ENCODE measurements around the gene HS6ST2. TPM values are rescaled to one million over a fixed set of nuclear protein-coding genes. Genes with fewer than 3 reads are reported as not detected.
"Not testable (repeated sequence)": the region's sequence is repeated elsewhere in the genome, so short reads cannot be mapped to it uniquely, and the experiment has no call there.

HS6ST2 gene
- total and polyA plus RNA-seq, 2 experiments from 2014 or later: not detected

GRCh38 chrX:132909643-132910042 lies 48.8 kb downstream of the HS6ST2 start:
- H3K27ac ChIP-seq: no peak overlapping the region
- H3F3A ChIP-seq (ENCODE audit: insufficient read depth): no peaks in the 10 kb centered on the region
- H2AFZ ChIP-seq: no peak overlapping the region
- H3K9ac ChIP-seq: no peak overlapping the region
- H3K4me1 ChIP-seq (ENCODE audit: insufficient read depth): no peaks in the 10 kb centered on the region
- no peak for TF ChIP-seq EZH2 (IDR thresholded peaks at IDR 0.05; ENCODE audit: insufficient read depth, poor library complexity, severe bottlenecking)
- TF ChIP-seq EZH2phosphoT487 (IDR thresholded peaks at IDR 0.05; ENCODE audit: insufficient read depth, low read depth): no peak
- no peaks in the 10 kb centered on the region for H4K20me1 ChIP-seq (ENCODE audit: insufficient read depth)
- no peak overlapping the region for H3K4me3 ChIP-seq
- WGBS, 2 experiments (ENCODE audit: low coverage in 1 of 2, low lambda C conversion rate in 2 of 2, missing lambda C conversion rate in 2 of 2): 25 to 41% methylated on average over 4 of the region's 4 CpGs
- H3K36me3 ChIP-seq (ENCODE audit: low read depth): no peaks in the 10 kb centered on the region
- DNase-seq: peak; percentile 34
- no peaks in the 10 kb centered on the region for H3K79me2 ChIP-seq (ENCODE audit: insufficient read depth)
- no peak overlapping the region for H3K4me2 ChIP-seq (ENCODE audit: unreplicated experiment)
- no peaks in the 10 kb centered on the region for H3K9me2 ChIP-seq (ENCODE audit: insufficient read depth)
- H3K27me3 ChIP-seq (replicated peaks; ENCODE audit: insufficient read depth): no peaks in the 10 kb centered on the region
- no peaks in the 10 kb centered on the region for H3K9me3 ChIP-seq (ENCODE audit: low read depth)
- in situ Hi-C loops (cut with MboI): no loop called here

GRCh38 chrX:132908891-132909290 lies 49.5 kb downstream of the HS6ST2 start:
- no peaks in the 10 kb centered on the region for H4K20me1 ChIP-seq (ENCODE audit: insufficient read depth)
- H3K27ac ChIP-seq: no peak overlapping the region
- H3K9me2 ChIP-seq (ENCODE audit: insufficient read depth): no peaks in the 10 kb centered on the region
- no peak overlapping the region for H2AFZ ChIP-seq
- H3K4me1 ChIP-seq (ENCODE audit: insufficient read depth): no peaks in the 10 kb centered on the region
- in situ Hi-C loops (cut with MboI): no loop called here
- no peak overlapping the region for H3K4me2 ChIP-seq (ENCODE audit: unreplicated experiment)
- no peaks in the 10 kb centered on the region for H3K79me2 ChIP-seq (ENCODE audit: insufficient read depth)
- no peak for TF ChIP-seq EZH2 (IDR thresholded peaks at IDR 0.05; ENCODE audit: insufficient read depth, poor library complexity, severe bottlenecking)
- no peaks in the 10 kb centered on the region for H3F3A ChIP-seq (ENCODE audit: insufficient read depth)
- H3K36me3 ChIP-seq (ENCODE audit: low read depth): no peaks in the 10 kb centered on the region
- H3K27me3 ChIP-seq (replicated peaks; ENCODE audit: insufficient read depth): no peaks in the 10 kb centered on the region
- no peak overlapping the region for H3K4me3 ChIP-seq
- no peaks in the 10 kb centered on the region for H3K9me3 ChIP-seq (ENCODE audit: low read depth)
- no peak for DNase-seq
- H3K9ac ChIP-seq: no peak overlapping the region

DNA sequence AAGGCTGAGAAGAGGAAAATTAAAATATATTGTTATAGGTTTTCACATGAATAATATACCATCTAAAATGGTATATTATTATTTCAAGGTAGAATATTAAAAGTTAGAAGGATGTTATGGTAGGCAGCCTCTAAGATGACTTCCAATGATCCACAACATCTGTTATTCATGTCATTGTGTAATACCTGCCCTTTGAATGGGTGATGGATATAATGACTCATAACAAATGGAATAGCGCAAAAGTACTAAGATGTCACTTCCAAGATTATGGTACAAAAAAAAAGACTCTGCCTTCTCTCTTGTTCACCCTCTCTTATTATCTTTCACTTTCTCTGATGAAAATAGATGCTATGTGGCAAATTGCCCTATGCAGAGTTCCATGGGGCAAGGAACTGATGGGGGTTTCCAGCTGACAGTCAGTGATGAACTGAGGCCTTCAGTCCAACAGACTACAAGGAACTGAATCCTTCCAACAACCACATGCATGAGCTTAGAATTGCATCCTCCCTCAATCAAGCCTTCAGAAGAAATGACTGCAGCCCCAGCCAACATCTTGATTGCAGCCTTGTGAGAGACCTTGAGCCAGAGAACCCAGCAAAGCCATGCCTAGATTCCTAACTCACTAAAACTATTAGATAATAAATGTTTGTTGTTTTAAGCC lies 57.7 kb downstream of the HS6ST2 start:
- H3K27me3 ChIP-seq (replicated peaks; ENCODE audit: insufficient read depth): no peaks in the 10 kb centered on the region
- H3K9ac ChIP-seq: no peak overlapping the region
- no peak overlapping the region for H3K4me3 ChIP-seq
- H4K20me1 ChIP-seq (ENCODE audit: insufficient read depth): no peaks in the 10 kb centered on the region
- no peaks in the 10 kb centered on the region for H3K4me1 ChIP-seq (ENCODE audit: insufficient read depth)
- no peak overlapping the region for H3K4me2 ChIP-seq (ENCODE audit: unreplicated experiment)
- TF ChIP-seq EZH2phosphoT487 (IDR thresholded peaks at IDR 0.05; ENCODE audit: insufficient read depth, low read depth): no peak
- TF ChIP-seq EZH2 (IDR thresholded peaks at IDR 0.05; ENCODE audit: insufficient read depth, poor library complexity, severe bottlenecking): no peak
- 0% methylated on average over 1 of the region's 1 CpG for WGBS, 2 experiments (ENCODE audit: low coverage in 1 of 2, low lambda C conversion rate in 2 of 2, missing lambda C conversion rate in 2 of 2)
- no peaks in the 10 kb centered on the region for H3K79me2 ChIP-seq (ENCODE audit: insufficient read depth)
- DNase-seq: no peak
- no peaks in the 10 kb centered on the region for H3K9me3 ChIP-seq (ENCODE audit: low read depth)
- no peaks in the 10 kb centered on the region for H3F3A ChIP-seq (ENCODE audit: insufficient read depth)
- H3K9me2 ChIP-seq (ENCODE audit: insufficient read depth): no peaks in the 10 kb centered on the region
- in situ Hi-C loops (cut with MboI): no loop called here
- H3K27ac ChIP-seq: no peak overlapping the region
- H3K36me3 ChIP-seq (ENCODE audit: low read depth): no peaks in the 10 kb centered on the region
- no peak overlapping the region for H2AFZ ChIP-seq

- Histone ChIP-seq H3K9me3 (ENCODE audit: low read depth) (no peaks in the 10 kb centered on the region), H3K79me2 (ENCODE audit: insufficient read depth) (no peaks in the 10 kb centered on the region), H3K9me2 (ENCODE audit: insufficient read depth) (no peaks in the 10 kb centered on the region), H3K27ac (no peak overlapping the region), H3K4me2 (ENCODE audit: unreplicated experiment) (no peak overlapping the region), H3K4me3 (no peak overlapping the region), H3K36me3 (ENCODE audit: low read depth) (no peaks in the 10 kb centered on the region), H4K20me1 (ENCODE audit: insufficient read depth) (no peaks in the 10 kb centered on the region), H2AFZ (no peak overlapping the region), H3F3A (ENCODE audit: insufficient read depth) (no peaks in the 10 kb centered on the region), H3K27me3 (replicated peaks; ENCODE audit: insufficient read depth) (no peaks in the 10 kb centered on the region), H3K9ac (no peak overlapping the region), H3K4me1 (ENCODE audit: insufficient read depth) (no peaks in the 10 kb centered on the region)
- TF ChIP-seq EZH2 (IDR thresholded peaks at IDR 0.05; ENCODE audit: insufficient read depth, poor library complexity, severe bottlenecking) (no peak), EZH2phosphoT487 (IDR thresholded peaks at IDR 0.05; ENCODE audit: insufficient read depth, low read depth) (no peak)
- in situ Hi-C loops (cut with MboI): no loop called here
- DNase-seq: no peak
Observed at GRCh38 chrX:132887569-132887968, 70.9 kb downstream of the HS6ST2 start.

DNA sequence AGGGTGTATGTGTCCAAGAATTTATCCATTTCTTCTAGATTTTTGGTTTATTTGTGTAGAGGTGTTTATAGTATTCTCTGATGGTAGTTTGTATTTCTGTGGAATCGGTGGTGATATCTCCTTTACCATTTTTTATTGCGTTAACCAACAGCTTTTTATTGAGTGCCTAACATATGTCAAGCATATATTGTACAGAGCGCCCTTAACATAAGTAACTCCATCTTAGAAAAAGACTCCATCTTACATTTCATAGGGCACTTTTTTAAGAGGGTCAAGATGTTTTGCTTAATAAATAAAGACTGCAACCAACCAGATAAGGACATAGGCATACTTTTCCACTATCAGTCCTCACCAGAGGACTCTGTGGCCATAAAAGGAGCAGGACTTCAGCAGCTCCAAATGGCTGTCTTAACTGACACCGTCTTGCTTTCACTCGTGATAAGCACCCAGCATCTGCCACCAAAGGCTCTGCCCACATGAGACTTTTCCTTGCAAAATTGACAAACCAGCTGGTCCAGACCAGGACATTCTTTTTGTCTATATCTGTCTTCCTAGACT lies 75.0 kb downstream of the HS6ST2 start:
- in situ Hi-C loops (cut with MboI): no loop called here
- no peaks in the 10 kb centered on the region for H3K27me3 ChIP-seq (replicated peaks; ENCODE audit: insufficient read depth)
- no peak overlapping the region for H3K4me3 ChIP-seq
- no peaks in the 10 kb centered on the region for H3K79me2 ChIP-seq (ENCODE audit: insufficient read depth)
- H3F3A ChIP-seq (ENCODE audit: insufficient read depth): no peaks in the 10 kb centered on the region
- no peak overlapping the region for H3K9ac ChIP-seq
- no peak overlapping the region for H3K4me2 ChIP-seq (ENCODE audit: unreplicated experiment)
- TF ChIP-seq EZH2 (IDR thresholded peaks at IDR 0.05; ENCODE audit: insufficient read depth, poor library complexity, severe bottlenecking): no peak
- TF ChIP-seq EZH2phosphoT487 (IDR thresholded peaks at IDR 0.05; ENCODE audit: insufficient read depth, low read depth): no peak
- no peaks in the 10 kb centered on the region for H4K20me1 ChIP-seq (ENCODE audit: insufficient read depth)
- WGBS, 2 experiments (ENCODE audit: low coverage in 1 of 2, low lambda C conversion rate in 2 of 2, missing lambda C conversion rate in 2 of 2): 35 to 38% methylated on average over 5 of the region's 5 CpGs
- no peaks in the 10 kb centered on the region for H3K36me3 ChIP-seq (ENCODE audit: low read depth)
- H2AFZ ChIP-seq: no peak overlapping the region
- no peak overlapping the region for H3K27ac ChIP-seq
- no peaks in the 10 kb centered on the region for H3K9me2 ChIP-seq (ENCODE audit: insufficient read depth)
- no peak for DNase-seq
- H3K9me3 ChIP-seq (ENCODE audit: low read depth): no peaks in the 10 kb centered on the region
- H3K4me1 ChIP-seq (ENCODE audit: insufficient read depth): no peaks in the 10 kb centered on the region

DNA sequence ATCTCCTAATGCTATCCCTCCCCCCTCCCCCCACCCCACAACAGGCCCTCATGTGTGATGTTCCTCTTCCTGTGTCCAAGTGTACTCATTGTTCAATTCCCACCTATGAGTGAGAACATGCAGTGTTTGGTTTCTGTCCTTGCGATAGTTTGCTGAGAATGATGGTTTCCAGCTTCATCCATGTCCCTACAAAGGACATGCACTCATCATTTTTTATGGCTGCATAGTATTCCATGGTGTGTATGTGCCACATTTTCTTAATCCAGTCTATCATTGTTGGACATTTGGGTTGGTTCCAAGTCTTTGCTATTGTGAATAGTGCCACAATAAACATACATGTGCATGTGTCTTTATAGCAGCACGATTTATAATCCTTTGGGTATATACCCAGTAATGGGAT lies 77.7 kb downstream of the HS6ST2 start:
- H3K9me2 ChIP-seq (ENCODE audit: insufficient read depth); H3K27ac ChIP-seq; H3K9me3 ChIP-seq (ENCODE audit: low read depth); H3K36me3 ChIP-seq (ENCODE audit: low read depth); H3K4me3 ChIP-seq; H3K27me3 ChIP-seq (replicated peaks; ENCODE audit: insufficient read depth); in situ Hi-C loops (cut with MboI); H4K20me1 ChIP-seq (ENCODE audit: insufficient read depth); H3F3A ChIP-seq (ENCODE audit: insufficient read depth); H3K79me2 ChIP-seq (ENCODE audit: insufficient read depth); DNase-seq; H3K9ac ChIP-seq; H3K4me2 ChIP-seq (ENCODE audit: unreplicated experiment); H3K4me1 ChIP-seq (ENCODE audit: insufficient read depth); H2AFZ ChIP-seq: not testable (repeated sequence)
- 15 to 58% methylated on average over 2 of the region's 2 CpGs for WGBS, 2 experiments (ENCODE audit: low coverage in 1 of 2, low lambda C conversion rate in 2 of 2, missing lambda C conversion rate in 2 of 2)
